Fibroblast of upper back skin (primary cell): Measurements from ENCODE around the gene PROX1.

Source experiments
- DNase-seq: peaks from one replicate; pipeline ENCODE4 v3.0.0-alpha.2; 2013

The PROX1 gene, protein sequence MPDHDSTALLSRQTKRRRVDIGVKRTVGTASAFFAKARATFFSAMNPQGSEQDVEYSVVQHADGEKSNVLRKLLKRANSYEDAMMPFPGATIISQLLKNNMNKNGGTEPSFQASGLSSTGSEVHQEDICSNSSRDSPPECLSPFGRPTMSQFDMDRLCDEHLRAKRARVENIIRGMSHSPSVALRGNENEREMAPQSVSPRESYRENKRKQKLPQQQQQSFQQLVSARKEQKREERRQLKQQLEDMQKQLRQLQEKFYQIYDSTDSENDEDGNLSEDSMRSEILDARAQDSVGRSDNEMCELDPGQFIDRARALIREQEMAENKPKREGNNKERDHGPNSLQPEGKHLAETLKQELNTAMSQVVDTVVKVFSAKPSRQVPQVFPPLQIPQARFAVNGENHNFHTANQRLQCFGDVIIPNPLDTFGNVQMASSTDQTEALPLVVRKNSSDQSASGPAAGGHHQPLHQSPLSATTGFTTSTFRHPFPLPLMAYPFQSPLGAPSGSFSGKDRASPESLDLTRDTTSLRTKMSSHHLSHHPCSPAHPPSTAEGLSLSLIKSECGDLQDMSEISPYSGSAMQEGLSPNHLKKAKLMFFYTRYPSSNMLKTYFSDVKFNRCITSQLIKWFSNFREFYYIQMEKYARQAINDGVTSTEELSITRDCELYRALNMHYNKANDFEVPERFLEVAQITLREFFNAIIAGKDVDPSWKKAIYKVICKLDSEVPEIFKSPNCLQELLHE

DNA sequence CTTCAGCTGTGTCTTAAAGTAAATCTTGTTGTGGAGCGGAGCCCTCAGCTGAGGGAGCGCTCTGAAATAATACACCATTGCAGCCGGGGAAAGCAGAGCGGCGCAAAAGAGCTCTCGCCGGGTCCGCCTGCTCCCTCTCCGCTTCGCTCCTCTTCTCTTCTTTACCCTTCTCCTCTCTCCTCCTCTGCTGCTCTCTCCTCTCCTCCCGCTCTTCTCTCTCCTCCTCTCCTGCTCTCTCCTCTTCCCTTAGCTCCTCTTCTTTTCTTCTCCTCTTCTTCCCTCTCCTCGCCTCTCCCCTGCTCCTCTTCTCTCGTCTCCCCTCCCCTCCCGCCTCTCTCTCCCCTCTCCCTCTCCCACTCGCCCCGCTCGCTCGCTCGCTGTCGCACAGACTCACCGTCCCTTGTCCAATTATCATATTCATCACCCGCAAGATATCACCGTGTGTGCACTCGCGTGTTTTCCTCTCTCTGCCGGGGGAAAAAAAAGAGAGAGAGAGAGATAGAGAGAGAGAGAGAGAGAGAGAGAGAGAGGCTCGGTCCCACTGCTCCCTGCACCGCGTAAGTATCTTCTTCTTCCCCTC, at the start of gene PROX1:
TSS of gene PROX1 (plus strand) at position 47 of the 580 bp plus-strand sequence. CDS start 8,563 bp downstream, outside the sequence.
- peak; percentile 85 for DNase-seq

- no peak for DNase-seq
These were observed 49.0 kb upstream of the PROX1 start for GRCh38 chr1:213938776-213939175.

GRCh38 chr1:213939888-213940287, 47.9 kb upstream of the PROX1 start:
- DNase-seq = no peak

DNA sequence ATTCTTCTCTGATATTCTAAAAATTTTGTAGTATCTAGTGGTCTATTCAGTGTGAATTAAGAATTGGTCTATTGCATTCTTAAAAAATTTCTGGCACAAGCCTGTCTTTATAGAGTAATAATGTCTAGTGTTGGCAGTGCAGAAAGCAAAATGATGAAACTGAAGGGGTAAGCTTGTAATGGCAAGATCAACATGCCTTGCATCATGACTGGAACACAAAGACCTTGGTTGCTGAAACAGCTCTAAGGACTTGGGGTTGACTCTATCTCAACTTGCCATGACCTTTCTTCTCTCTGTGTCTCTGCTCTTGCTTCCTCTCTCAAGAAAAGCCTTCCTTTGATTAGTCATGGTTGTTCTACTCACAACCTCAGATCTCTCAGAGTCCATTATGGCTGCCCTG, 46.8 kb upstream of the PROX1 start:
- DNase-seq = no peak

DNA sequence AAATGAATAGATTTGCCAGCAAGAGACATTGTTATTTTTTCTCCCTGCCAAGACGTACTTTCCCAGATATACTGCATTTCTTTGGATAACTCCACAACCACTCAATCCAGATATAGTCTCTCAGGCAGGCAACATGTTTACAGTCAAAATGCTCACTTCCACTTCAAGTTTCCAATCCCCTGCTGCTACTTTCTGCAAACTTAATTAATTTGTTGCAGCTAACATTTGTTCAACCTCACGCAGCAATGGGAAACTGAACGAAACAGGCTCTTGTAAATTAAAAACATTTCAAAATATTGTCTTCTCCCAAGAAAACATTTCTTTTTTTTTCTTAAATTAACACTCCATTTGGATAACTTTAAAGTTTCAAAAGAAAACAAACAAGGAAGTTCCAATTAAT, 45.7 kb upstream of the PROX1 start:
- DNase-seq = no peak

DNA sequence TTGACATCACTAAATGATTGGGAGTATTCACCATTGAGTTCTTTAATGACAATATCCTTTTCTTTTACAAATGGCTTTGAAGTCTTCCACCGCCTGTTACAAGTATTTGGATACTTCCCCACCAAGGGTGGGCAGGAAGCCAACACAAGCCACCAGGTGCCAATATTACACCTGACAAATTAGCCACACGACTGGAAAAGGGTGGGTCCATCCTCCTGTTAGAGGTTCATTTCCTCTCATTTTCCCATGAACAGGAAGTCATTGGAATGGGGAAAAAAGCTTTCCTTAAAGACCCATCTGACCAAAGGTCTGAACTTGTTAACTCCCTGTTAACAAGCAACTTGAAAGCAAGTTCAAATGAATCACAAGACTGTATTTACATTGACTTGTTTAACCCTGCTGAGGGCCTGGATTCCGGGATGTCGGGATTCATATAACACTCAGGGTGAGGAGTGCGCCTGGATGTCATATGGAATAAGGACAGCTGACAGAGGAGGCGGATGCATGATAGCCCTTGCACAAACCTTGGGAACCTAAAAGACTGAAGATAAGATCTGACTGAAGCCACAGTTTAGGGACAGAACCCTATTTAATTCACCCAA, 40.5 kb upstream of the PROX1 start:
- DNase-seq = no peak

DNA sequence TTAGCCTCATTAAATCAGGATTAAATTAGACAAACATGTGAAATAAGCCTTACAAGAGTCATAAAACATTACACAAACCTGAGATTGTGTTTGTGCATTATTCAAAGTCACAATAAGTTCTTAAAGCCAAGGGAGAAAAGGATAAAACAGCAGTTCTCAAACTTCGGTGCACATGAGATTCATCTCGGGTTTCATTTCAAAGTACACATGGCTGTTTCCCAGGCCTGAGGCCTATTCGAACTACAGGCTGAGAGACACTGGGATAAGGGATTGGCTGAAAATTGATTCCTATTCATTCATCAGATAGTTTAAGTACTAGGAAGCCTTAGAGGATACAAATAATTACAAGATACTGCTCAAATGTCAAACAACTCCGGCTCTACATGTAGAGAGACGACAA, 35.9 kb upstream of the PROX1 start:
- no peak for DNase-seq

DNA sequence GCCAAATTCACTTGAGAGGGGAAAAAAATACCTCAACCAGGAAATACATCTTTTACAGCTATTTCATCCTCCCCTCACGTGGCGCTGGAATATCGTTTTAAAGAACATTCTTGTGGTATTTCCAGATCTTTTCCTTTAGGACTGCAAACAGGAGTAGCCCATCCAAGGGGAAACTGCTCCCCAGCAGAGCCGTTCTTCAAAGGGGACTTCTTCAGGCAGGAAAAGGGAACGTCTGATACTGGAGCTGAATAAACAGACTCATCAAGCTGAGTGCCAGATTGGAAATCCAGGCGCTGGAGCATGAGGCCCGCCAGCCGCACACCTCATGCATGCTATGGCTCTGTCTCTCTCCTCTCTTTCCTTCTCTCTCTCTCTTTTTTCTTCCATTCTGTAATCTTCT, 34.0 kb upstream of the PROX1 start:
- DNase-seq = no peak

- no peak for DNase-seq
These were observed 31.4 kb upstream of the PROX1 start for GRCh38 chr1:213956295-213956770.

DNA sequence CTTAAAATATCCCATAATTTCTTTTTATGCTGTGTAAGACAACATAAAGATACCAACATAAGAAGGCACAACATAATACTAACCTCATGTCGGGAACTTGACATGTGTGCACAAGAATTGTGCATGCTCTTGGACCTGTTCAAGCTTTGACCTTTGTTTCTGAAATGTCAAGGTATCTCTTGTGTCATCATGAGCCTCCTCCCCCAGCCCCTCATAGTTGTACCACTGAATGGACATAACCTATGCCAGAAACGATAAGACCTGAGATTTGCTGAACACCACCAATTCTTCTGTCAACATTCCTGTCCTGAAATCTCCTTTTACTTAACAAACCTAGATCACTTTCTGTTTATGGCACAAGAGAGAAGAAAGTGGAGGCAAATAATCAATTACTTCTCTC, 29.4 kb upstream of the PROX1 start:
- DNase-seq = no peak

GRCh38 chr1:213960963-213961362, 26.8 kb upstream of the PROX1 start:
- no peak for DNase-seq

GRCh38 chr1:213962508-213962907, 25.3 kb upstream of the PROX1 start:
- DNase-seq = no peak

DNA sequence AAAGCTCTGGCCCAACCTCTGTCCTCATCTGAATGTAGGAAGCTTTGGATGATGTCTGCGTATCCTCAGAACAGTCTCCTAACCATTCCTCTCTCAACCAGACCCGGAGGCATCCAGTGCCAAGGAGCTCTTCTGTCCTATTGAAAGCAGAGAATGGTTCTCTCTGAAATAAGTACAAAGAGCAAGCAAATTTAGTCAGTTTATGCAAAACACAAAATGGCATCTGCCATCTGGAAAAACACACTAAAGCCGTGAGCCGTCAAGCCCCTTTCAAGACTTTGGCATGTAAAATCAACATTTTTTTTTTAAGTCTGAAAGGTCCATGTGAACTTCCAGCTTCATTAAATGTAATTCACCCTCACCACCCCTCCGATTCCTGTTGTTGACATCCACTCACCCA, 21.7 kb upstream of the PROX1 start:
- DNase-seq = no peak

GRCh38 chr1:213968146-213968825, 19.5 kb upstream of the PROX1 start:
- no peak for DNase-seq

GRCh38 chr1:213969958-213970555, 17.7 kb upstream of the PROX1 start:
- no peak for DNase-seq

- no peak for DNase-seq
These were observed 15.6 kb upstream of the PROX1 start for GRCh38 chr1:213972141-213972540.

DNA sequence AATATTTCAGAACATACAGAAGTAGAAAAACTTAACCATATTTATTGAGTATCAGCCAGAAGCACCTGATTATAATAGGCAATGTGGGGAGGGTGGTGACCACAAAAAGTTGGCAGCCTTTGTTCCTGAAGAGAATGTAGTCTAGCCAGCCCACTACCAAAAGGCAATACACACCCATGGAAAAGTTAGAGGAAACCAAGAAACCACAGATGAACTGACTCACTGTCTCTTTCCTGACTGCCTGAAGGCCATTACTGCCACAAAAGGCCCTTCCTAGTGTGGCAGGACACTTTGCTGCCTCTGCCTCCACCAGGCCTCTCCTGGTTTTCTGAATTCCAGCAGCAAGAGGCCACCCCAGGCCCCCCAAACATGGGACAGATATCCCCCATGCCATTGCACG, 14.6 kb upstream of the PROX1 start:
- no peak for DNase-seq

DNA sequence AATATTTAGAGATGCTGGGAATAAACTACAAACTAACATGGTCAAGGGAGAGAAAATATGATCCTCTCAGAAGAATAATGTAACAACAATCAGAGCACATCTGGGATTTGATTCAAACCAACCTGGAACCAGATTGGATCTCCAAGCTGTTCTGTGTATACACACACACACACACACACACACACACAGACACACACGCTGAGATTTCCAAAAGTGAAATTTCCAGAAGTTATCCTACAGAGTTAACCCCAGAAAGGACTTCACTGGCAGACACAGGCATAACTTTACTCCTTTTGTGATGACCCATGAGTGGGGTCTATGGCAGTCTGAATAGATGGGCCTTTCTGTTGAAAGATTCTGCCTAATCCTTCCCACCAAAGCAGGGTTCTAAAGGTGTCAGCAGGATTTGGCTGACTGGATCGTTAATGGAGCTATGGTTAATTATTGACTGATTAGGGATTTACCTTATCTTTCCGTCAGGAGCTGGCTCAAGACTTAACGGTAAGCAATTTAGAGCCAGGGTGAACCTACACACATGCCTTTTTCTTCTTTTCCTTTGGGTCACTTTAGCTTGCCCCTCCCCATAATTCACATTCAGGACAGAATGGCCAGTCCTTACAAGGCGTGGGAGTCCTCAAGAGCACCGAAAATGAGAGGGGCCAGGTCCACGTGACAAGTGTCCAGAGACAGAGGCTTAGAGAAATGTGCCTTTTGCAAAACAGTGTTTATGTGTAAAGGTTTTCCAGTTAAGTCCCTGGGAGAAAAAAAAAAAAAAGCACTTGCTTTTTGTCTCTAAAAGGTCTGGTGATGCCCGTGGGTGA, 10.9 kb upstream of the PROX1 start:
- DNase-seq = no peak

GRCh38 chr1:213977486-213977842, 10.3 kb upstream of the PROX1 start:
- no peak for DNase-seq

GRCh38 chr1:213977909-213978308, 9.9 kb upstream of the PROX1 start:
- DNase-seq = no peak

DNA sequence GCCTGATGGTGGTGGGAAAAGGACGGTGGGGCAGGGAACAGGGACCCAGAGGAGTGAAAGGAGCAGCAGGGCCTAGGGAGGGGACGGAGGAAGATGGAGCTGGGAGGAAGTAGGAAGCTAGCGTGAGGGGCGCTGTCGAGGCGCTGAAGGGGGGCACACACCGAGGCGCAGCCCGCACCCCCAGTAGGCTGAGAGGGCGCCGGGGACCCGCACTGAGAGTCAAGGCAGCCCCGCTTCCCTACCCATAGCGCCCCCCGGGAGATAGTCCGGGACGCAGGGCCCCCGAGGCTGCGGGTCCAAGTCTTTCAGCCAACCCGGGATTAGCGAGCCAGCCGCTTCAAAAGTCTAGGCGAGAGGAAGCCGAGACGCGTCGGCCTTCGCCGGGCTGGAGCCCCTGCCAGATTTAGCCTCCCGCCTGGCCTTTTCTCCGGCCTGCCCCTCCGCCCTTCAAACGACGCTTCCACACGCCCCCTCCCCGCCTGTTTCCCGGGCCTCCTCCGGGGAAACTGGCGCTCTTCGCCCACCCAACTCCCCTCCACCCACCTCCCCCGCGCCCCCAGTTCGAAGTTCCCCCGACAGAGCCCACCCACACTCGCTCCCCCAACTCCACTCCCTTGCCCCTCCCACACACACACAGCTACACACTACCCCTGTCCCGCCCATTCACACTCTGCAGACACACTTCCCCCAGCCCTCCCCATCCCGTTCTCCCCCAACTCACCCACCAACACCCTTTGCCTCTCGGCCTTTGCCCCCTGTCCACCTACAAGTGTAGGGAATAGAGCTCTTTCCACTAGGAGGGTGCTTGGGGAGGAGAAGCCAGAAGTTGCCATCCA, 7.8 kb upstream of the PROX1 start:
- no peak for DNase-seq
